GM18951 (cell line): ENCODE measurements around the gene PLXNB3.

ENCODE experiments used
- POLR2A ChIP-seq: IDR thresholded peaks from 4 replicates; pipeline ENCODE4 v1.6.1; 2011; ENCODE audit warnings: mild to moderate bottlenecking; ENCODE audit not compliant: insufficient read length, insufficient read depth; ENCODE audit errors: extremely low read depth
- in situ Hi-C: fragments of 300-500 bp; cut with MboI; formaldehyde crosslinking; loops from one replicate; pipeline ENCODE4 v1.12.0; 2022; ENCODE audit warnings: low sequenced_read_pairs, mixed read lengths, inconsistent platforms; ENCODE audit not compliant: unreplicated experiment

Gene PLXNB3

GRCh38 chrX:153800746-153801145 lies 36.7 kb downstream of the PLXNB3 start:
- in situ Hi-C loops, result no loop called here
- TF ChIP-seq POLR2A, result no peak

- in situ Hi-C loops, result no loop called here
- no peak for TF ChIP-seq POLR2A
Observed at GRCh38 chrX:153801669-153802068, 37.6 kb downstream of the PLXNB3 start.

- in situ Hi-C loops, result no loop called here
- no peak for TF ChIP-seq POLR2A
Observed at GRCh38 chrX:153802513-153803045, 38.5 kb downstream of the PLXNB3 start.

- no peak for TF ChIP-seq POLR2A
- in situ Hi-C loops, result no loop called here
Observed at GRCh38 chrX:153803211-153804099, 39.4 kb downstream of the PLXNB3 start.

- TF ChIP-seq POLR2A, result no peak
- in situ Hi-C loops, result no loop called here
Observed at GRCh38 chrX:153804100-153804595, 40.1 kb downstream of the PLXNB3 start.

- TF ChIP-seq POLR2A, result no peak
Observed at GRCh38 chrX:153804621-153805020, 40.6 kb downstream of the PLXNB3 start.

GRCh38 chrX:153805436-153805835 lies 41.4 kb downstream of the PLXNB3 start:
- in situ Hi-C loops, result no loop called here
- TF ChIP-seq POLR2A, result no peak

More at GRCh38 chrX:153804621-153805020, 40.6 kb downstream of the PLXNB3 start:
- in situ Hi-C loops, result no loop called here

- in situ Hi-C loops, result no loop called here
- TF ChIP-seq POLR2A, result no peak
Observed at GRCh38 chrX:153806999-153807575, 43.0 kb downstream of the PLXNB3 start.

- in situ Hi-C loops, result no loop called here
- TF ChIP-seq POLR2A, result no peak
Observed at GRCh38 chrX:153807976-153808375, 43.9 kb downstream of the PLXNB3 start.

- no peak for TF ChIP-seq POLR2A
- in situ Hi-C loops, result no loop called here
Observed at GRCh38 chrX:153812220-153812619, 48.2 kb downstream of the PLXNB3 start.

- in situ Hi-C loops, result no loop called here
Observed at GRCh38 chrX:153813161-153813560, 49.1 kb downstream of the PLXNB3 start.

GRCh38 chrX:153814591-153815315 lies 50.7 kb downstream of the PLXNB3 start:
- in situ Hi-C loops, result no loop called here
- TF ChIP-seq POLR2A, result no peak

More at GRCh38 chrX:153813161-153813560, 49.1 kb downstream of the PLXNB3 start:
- TF ChIP-seq POLR2A, result no peak
